Measurements from ENCODE around the gene TMEM126B. TPM values are rescaled to one million over a fixed set of nuclear protein-coding genes. Genes with fewer than 3 reads are reported as not detected.
A peak's percentile ranks its signal among the peaks of the same experiment; 100 is the strongest.
"Not testable (repeated sequence)": the region's sequence is repeated elsewhere in the genome, so short reads cannot be mapped to it uniquely, and the experiment has no call there.

TMEM126B gene
- total RNA-seq, 1 experiment from 2014 or later, result 38.1 TPM

DNA sequence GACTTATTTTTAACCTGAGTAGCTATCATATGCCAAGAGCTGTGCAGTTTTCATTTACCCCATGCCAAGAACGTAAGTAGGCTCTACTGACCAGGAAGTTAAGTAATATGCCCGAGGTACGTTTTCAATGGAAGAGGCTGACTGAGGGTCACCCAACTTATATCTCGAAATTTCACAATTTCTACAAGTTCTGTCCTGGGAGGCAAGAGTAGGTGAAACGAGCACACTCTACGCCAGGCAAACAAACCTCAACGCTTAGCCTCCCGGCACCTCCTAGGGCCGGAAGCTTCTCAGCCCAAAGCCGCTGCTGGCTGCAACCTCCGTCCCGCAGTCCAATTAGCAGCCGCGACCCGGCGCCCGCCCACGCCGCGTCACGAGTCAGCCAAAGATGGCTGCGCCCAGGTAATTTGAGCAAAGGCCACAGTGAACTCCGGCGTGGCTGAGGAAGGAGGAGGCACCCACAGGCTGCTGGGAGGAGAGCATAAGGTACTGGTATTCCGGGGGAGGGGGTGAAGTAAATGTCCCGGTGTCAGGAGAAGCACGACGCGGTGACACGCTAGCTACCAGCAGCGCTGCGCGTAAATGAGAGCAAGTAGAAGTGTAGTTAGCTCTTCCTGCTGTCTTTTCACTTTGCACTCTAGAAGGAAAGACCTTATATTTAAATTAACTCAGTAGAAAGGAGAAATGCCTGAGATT lies 19.4 kb downstream of the TMEM126B start, which contains the start of gene TMEM126A:
TSS of gene TMEM126A (plus strand) at position 364 of the 696 bp plus-strand sequence. CDS start 2,289 bp downstream, outside the sequence.
- CTCF ChIA-PET, result interaction anchor here (1.2 kb wide), 1 partner anchor 12 kb away, joined by 3 read pairs; no protein-coding TSS in a partner anchor
- no TSS peak for BruUV-seq (replicated peaks)
- POLR2A ChIA-PET (ENCODE audit: unreplicated experiment), result interaction anchor here (0.5 to 0.9 kb wide), 6 partner anchors 12 to 959 kb away, joined by 3 to 10 read pairs (median 5); no protein-coding TSS in a partner anchor

GRCh38 chr11:85651118-85651517 lies 22.7 kb downstream of the TMEM126B start:
- H3K36me3 ChIP-seq (ENCODE audit: low read depth), result peaks cover 15% of the 10 kb centered on the region
- no peak for DNase-seq
- H3K9me2 ChIP-seq (ENCODE audit: insufficient read depth), result no peaks in the 10 kb centered on the region
- peaks cover 29% of the 10 kb centered on the region for H3K79me2 ChIP-seq (ENCODE audit: low read depth)
- peaks cover 5% of the 10 kb centered on the region; the same call in 1 of the 2 replicates for H4K20me1 ChIP-seq (ENCODE audit: insufficient read depth)
- no peaks in the 10 kb centered on the region for H3K9me3 ChIP-seq (ENCODE audit: insufficient read depth, low read depth)
- peaks cover 83% of the 10 kb centered on the region for H3F3A ChIP-seq (ENCODE audit: insufficient read depth, low read depth)
- BruUV-seq (replicated peaks), result no TSS peak
- no peak overlapping the region for H2AFZ ChIP-seq
- no peak for TF ChIP-seq EZH2 (IDR thresholded peaks at IDR 0.05; ENCODE audit: low read depth)
- TF ChIP-seq CTCF (conservative IDR thresholded peaks at IDR 0.05), result no peak
- POLR2A ChIA-PET (ENCODE audit: unreplicated experiment), result interaction anchor here (0.6 kb wide), 1 partner anchor 523 kb away, joined by 4 read pairs; no protein-coding TSS in a partner anchor
- CTCF ChIA-PET, result no interaction called here
- H3K4me3 ChIP-seq, result no peak overlapping the region
- H3K27ac ChIP-seq, result no peak overlapping the region
- H3K4me1 ChIP-seq (replicated peaks; ENCODE audit: insufficient read depth), result peaks cover 29% of the 10 kb centered on the region
- H3K4me2 ChIP-seq, result no peak overlapping the region
- intact Hi-C loops (cut with micrococcal nuclease; ENCODE audit: unreplicated experiment), result no loop called here
- H3K27me3 ChIP-seq (ENCODE audit: insufficient read depth, low read depth), result no peaks in the 10 kb centered on the region

More for the DNA sequence above, 19.4 kb downstream of the TMEM126B start, which contains the start of gene TMEM126A:
- peak within 1 kb of the TSS; percentile 72 for H3K4me3 ChIP-seq
- DNase-seq, result peak; percentile 90 to 95
- H3K36me3 ChIP-seq (ENCODE audit: low read depth), result peaks cover 5% of the 10 kb centered on the region
- no peaks in the 10 kb centered on the region for H3K9me2 ChIP-seq (ENCODE audit: insufficient read depth)
- TF ChIP-seq CTCF (conservative IDR thresholded peaks at IDR 0.05) (no peak), EZH2 (IDR thresholded peaks at IDR 0.05; ENCODE audit: low read depth) (no peak)
- peaks cover 24% of the 10 kb centered on the region for H3K4me1 ChIP-seq (replicated peaks; ENCODE audit: insufficient read depth)
- H3K27me3 ChIP-seq (ENCODE audit: insufficient read depth, low read depth), result no peaks in the 10 kb centered on the region
- peaks cover 53% of the 10 kb centered on the region for H3F3A ChIP-seq (ENCODE audit: insufficient read depth, low read depth)
- no peaks in the 10 kb centered on the region for H3K9me3 ChIP-seq (ENCODE audit: insufficient read depth, low read depth)
- H3K79me2 ChIP-seq (ENCODE audit: low read depth), result peaks cover 26% of the 10 kb centered on the region
- H2AFZ ChIP-seq, result peak within 1 kb of the TSS; percentile 92
- peak within 1 kb of the TSS; percentile 76 for H3K27ac ChIP-seq
- intact Hi-C loops (cut with micrococcal nuclease; ENCODE audit: unreplicated experiment), result loop anchor here (2.0 kb wide), 1 partner anchor 17 kb away; the partner anchor contains the start of gene CREBZF
- H3K4me2 ChIP-seq, result peak within 1 kb of the TSS; percentile 90
- H4K20me1 ChIP-seq (ENCODE audit: insufficient read depth), result no peaks in the 10 kb centered on the region

DNA sequence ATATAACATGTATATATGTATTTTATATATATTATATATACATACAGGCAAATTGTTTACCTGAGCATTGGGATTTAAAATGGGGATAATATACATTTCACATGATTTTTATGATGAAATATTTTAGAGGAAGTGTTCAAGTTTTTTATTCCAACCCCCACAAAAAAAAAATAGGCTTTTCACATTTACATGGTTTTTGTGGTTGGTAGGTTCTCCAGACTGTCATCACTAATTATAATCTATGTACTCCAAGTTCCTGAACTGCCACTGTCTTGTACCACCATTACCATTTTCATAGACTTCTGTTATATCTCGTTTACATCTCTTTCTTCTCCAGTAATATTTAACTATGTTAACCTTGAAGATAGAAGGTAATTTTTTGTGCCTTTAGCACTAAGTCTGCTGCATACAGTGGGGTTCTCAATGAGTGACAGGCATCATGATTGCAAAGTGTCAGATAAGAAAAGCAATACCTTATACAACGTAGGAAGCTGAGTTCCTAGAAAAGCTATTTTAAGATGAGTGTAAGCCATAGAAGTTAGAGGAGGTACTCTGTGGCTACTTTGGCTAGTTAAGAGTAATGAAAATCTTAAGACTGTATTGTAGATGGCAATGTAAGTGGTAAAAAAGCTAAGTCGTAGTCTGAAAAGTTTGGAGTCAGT lies 24.5 kb downstream of the TMEM126B start:
- Histone ChIP-seq H2AFZ (no peak overlapping the region), H3K9me3 (ENCODE audit: insufficient read depth, low read depth) (no peaks in the 10 kb centered on the region), H3K4me3 (no peak overlapping the region), H3K36me3 (ENCODE audit: low read depth) (peaks cover 33% of the 10 kb centered on the region), H3K27me3 (ENCODE audit: insufficient read depth, low read depth) (no peaks in the 10 kb centered on the region), H4K20me1 (ENCODE audit: insufficient read depth) (peaks cover 16% of the 10 kb centered on the region), H3K79me2 (ENCODE audit: low read depth) (peaks cover 47% of the 10 kb centered on the region), H3K4me2 (no peak overlapping the region), H3K9me2 (ENCODE audit: insufficient read depth) (no peaks in the 10 kb centered on the region), H3K4me1 (replicated peaks; ENCODE audit: insufficient read depth) (peaks cover 27% of the 10 kb centered on the region), H3F3A (ENCODE audit: insufficient read depth, low read depth) (peaks cover 88% of the 10 kb centered on the region), H3K27ac (no peak overlapping the region)
- DNase-seq, result peak in 1 of 2 experiments; percentile 32
- TF ChIP-seq CTCF (conservative IDR thresholded peaks at IDR 0.05) (no peak), EZH2 (IDR thresholded peaks at IDR 0.05; ENCODE audit: low read depth) (no peak)
- intact Hi-C loops (cut with micrococcal nuclease; ENCODE audit: unreplicated experiment), result no loop called here
- ChIA-PET CTCF (no interaction called here), POLR2A (ENCODE audit: unreplicated experiment) (no interaction called here)
- BruUV-seq (replicated peaks), result no TSS peak

GRCh38 chr11:85654343-85654742 lies 25.9 kb downstream of the TMEM126B start:
- H3K9me3 ChIP-seq (ENCODE audit: insufficient read depth, low read depth); H2AFZ ChIP-seq; H3K4me3 ChIP-seq; H3K4me2 ChIP-seq; BruUV-seq (replicated peaks); H3K27ac ChIP-seq; H3K9me2 ChIP-seq (ENCODE audit: insufficient read depth); CTCF ChIA-PET; intact Hi-C loops (cut with micrococcal nuclease; ENCODE audit: unreplicated experiment); H3K27me3 ChIP-seq (ENCODE audit: insufficient read depth, low read depth): not testable (repeated sequence)
- Histone ChIP-seq H3F3A (ENCODE audit: insufficient read depth, low read depth) (peaks cover 88% of the 10 kb centered on the region), H3K36me3 (ENCODE audit: low read depth) (peaks cover 47% of the 10 kb centered on the region), H4K20me1 (ENCODE audit: insufficient read depth) (peaks cover 30% of the 10 kb centered on the region), H3K4me1 (replicated peaks; ENCODE audit: insufficient read depth) (peaks cover 26% of the 10 kb centered on the region), H3K79me2 (ENCODE audit: low read depth) (peaks cover 48% of the 10 kb centered on the region)
- POLR2A ChIA-PET (ENCODE audit: unreplicated experiment), result interaction anchor here (0.6 kb wide), 1 partner anchor 1305 kb away, joined by 4 read pairs; no protein-coding TSS in a partner anchor
- peak in 1 of 2 experiments; percentile 36 for DNase-seq

Data from PC-9 (cell line).